NCI-H1048 (cell line): ENCODE data around the gene SF3B3.
"Not testable (repeated sequence)": the region's sequence is repeated elsewhere in the genome, so short reads cannot be mapped to it uniquely, and the experiment has no call there.

Source experiments
- DNase-seq: peaks from one replicate; lab custom pipeline; 2025; lab: John Stamatoyannopoulos, UW

Gene SF3B3

DNA sequence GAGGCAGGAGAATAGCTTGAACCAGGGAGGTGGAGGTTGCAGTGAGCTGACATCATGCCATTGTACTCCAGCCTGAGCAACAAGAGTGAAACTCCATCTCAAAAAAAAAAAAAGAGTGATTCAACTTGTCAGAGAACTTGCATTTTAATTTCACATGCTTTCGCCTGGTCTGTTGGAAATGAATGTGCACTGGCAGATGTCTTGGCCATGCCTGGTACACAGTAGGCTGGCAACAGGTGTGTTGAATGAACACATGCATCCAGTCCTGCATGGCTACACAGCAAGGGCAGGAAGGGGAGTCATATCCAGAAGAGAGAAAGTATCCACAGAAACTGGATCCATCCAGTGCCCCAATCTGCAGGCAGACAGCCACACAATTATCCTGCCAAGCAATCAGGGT, 11.8 kb upstream of the SF3B3 start:
- DNase-seq: no peak

DNA sequence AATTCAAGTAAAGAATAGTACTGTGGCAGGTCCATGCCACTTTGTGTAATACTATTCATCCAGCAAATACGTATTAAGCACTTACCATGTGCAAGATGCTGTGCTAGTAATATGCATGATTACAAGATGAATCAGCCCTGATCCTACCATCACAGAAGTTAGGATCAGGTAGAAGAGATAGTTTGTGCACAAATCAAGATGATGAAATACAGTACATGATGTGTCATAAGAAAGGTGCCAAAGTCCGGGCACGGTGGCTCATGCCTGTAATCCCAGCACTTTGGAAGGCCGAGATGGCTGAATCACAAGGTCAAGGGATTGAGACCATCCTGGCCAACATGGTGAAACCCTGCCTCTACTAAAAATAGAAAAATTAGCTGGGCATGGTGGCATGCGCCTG, 11.2 kb upstream of the SF3B3 start:
- no peak for DNase-seq

- no peak for DNase-seq
Observed at GRCh38 chr16:70520612-70521297, 2.9 kb upstream of the SF3B3 start.

DNA sequence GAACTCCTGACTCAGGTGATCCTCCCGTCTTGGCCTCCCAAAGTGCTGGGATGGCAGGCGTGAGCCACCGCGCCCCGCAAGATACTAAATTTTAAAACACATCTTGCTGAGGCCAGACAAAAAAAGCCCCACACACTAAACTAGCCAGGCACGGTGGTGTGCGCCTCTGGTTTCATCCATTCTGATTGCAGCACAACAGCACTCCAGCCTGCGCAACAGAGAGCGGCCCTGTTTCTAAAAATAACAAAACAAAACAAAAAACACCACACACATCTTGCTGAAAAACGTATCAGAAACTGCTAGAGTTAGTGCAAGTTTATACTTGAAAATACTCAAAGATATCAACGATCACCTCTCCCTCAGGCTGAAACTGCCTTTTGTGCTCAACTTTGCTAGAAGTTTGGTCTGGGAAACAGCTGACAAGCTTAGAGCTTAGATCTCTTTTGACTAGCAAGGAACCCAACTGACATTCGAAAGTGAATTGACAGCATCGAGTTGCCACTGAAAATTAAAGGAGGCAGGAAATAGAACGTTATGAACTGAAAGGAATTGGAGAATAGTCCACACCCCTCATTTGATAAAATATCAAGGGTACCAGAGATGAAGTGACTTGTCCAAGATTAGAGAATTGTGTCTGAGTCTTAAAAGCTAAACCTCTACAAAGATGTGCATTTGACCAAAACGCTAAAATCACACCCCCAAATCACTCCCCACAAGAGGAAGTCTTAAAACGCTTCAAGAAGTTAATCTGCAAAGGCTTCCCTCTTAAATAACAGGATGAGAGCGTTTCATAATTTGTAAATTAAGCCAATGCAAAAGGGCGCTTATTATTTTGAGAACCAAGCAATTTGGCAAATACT, 1.2 kb upstream of the SF3B3 start:
- no peak for DNase-seq

DNA sequence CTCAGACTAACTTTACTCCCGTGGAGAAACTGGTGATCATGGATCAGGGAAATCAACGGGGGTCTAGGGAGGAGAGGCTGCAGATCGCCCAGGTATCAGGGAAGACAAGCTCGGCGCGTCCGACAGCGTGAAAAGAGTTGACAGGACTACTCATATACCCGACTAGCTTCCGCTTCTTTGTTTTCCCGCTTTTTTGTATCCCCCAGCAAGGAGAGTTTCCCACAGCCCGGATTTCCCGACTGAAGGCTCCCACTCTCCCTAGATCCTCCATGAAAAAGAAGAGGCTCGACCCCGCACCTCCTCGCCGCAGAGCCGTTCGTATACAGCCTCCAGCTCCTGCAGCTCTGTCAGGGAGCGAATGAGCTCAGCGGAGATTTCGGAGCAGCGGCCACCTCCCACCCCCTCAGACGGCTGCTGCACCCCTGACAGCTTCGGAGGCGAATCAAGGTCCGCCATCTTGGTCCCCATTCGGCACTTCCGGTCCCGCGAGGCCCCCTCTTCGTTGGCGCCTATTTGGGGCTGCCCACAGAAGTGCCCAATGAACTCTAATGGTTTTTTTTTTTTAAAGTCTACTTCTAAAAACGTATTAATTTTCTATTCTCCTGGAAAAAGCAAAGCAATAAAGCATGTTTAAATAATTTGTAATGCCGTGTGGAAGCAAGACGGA, 407 bp upstream of the SF3B3 start, which contains the start of gene COG4:
Gene COG4 (minus strand): TSS at position 479 of the 667 bp plus-strand sequence. CDS start 11 bp downstream, at position 468.
- DNase-seq: no peak

GRCh38 chr16:70524399-70524825, 796 bp downstream of the SF3B3 start:
- not testable (repeated sequence) for DNase-seq

DNA sequence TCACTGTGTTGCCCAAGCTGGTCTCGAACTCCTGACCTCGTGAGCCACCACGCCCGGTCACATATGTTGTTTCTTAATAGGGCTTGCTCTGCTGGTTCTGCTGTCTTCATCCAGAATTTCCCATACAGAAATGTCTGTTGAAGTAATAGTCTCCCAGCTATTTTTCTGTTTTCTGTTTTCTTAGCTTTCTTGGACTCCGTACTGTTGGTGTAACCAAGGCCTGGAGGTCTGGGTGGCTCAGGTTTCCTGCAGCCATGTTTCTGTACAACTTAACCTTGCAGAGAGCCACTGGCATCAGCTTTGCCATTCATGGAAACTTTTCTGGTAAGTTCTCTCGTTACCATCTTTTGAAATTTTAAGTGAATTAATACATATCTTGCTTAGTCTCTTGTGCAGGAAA, 2.8 kb downstream of the SF3B3 start:
- no peak for DNase-seq

DNA sequence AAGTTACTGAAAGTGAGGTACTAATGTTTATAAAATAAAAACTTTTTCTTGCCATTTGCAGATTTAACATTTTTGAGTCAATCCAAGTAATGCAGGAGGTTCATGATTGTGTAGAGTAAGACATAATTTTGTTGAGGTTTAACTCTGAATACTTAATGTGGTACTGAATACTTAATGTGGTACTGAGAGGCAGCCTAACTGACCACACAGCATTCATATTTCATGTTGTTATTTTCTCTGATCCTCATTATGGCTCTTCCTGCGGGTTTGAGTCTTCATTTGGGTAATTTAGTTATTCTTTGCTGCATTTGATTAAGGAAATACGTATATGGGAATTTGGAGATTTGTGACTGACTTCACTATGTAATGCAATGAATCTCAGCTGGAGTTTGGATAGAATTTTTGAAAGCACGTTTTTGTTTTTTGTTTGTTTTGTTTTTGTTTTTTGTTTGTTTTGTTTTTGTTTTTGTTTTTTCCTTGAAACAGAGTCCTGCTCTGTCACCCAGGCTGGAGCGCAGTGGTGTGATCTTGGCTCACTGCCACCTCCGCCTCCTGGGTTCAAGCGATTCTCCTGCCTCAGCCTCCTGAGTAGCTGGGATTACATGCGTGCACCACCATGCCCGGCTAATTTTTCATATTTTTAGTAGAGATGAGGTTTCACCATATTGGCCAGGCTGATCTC, 3.8 kb downstream of the SF3B3 start:
- no peak for DNase-seq

- no peak for DNase-seq
Observed at GRCh38 chr16:70529051-70529777, 5.6 kb downstream of the SF3B3 start.

DNA sequence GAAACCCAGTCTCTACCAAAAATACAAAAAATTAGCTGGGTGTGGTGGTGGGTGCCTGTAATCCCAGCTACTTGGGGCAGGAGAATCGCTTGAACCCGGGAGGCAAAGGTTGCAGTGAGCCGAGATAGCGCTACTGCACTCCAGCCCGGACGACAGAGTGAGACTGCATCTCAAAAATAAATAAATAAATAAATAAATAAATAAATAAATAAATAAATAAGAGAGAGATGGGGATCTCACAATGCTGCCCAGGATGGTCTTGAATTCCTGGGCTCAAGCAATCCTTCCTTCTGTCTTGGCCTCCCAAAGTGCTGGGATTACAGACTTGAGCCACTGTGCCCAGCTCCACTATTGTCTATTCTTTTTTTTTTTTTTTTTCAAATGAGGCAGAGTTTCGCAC, 6.3 kb downstream of the SF3B3 start:
- DNase-seq: not testable (repeated sequence)

DNA sequence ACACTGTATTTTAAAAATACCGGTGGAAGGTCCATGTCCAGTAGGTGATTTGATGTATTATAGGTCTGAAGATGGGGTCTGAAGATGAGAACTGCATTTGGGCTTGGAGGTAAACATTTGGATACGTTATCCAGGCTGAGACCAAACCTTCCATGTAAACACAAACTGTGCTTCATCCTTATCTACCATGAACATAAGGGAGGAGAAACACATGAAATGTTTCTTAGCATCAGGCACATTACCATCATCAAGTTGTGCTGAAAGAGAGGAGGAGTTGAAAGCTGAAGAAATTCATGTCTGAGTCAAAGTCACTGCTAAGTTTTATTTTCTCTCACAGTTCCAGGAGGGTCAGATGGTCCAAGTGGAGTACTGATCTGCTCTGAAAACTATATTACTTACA, 11.4 kb downstream of the SF3B3 start:
- no peak for DNase-seq

DNA sequence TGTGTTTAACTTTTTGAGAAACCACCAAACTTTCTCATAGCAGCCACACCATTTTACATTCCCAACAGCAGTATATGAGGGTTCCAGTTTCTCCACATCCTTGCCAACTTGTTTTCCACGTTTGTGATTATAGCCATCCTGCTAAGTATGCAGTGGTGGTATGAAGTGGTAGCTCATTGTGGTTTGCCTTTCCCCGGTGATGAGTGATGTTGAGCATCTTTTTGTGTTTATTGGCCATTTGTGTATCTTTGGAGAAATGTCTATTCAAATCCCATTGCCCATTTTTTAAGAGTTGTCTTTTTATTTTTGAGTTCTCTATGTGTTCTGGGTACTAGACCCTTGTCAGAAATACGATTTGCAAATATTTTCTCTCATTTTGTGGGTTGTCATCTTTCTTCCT, 17.4 kb downstream of the SF3B3 start:
- no peak for DNase-seq

DNA sequence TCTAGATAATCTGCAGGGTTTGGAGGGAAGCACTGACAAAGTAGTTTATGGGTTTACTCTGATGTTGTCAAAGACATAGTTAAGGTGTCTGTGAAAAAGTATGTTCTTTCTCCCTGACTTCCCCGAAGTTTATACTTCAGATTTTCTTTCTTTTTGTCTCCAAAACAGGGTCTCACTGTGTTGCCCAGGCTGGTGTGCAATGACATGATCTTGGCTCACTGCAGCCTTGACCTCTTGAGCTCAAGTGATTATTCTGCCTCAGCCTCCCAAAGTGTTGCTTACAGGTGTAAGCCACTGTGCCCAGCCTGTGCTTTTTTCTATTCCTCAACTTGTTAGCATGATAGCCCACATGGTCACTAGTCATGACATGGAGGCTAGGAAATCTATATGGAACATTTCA, 20.9 kb downstream of the SF3B3 start:
- DNase-seq: no peak

- DNase-seq: no peak
Observed at GRCh38 chr16:70548936-70549335, 25.3 kb downstream of the SF3B3 start.

DNA sequence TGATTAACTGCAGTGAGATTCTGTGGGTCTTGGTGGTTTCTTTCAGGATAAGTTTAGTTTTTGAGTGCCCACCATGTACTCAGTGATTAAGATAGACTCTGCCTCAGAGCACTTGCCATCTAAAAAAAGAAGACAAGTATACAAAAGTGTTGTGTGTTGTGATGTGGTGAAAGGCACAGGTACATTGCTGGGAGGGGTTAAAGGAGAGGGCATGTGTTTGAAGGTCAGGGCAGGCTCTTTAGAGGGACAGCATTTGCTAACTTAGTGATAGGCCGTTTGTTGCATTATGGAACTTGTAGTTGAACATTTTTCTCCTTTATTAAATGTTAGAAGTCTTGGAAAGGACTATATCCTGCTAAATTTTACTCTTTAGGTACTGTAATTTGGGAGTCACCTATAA, 26.5 kb downstream of the SF3B3 start:
- DNase-seq: no peak

DNA sequence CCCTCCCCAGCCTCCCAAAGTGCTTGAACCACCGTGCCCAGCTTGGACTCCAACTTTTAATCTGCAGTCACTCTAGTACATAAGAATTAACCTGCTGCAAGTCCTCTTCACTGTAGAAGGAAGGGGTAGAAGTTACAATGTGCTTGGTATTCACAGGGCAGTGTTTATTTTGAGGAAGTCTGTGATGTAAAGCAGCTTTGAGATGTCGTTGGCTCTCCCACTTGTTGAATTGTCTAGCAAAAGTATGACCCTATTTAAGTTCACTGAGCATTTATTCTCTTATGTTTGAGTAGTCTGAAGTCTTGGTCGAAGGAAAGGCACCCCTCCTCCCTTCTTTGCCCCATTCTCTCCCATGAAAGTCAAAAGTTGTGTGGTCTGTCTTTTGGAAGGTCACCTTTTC, 28.2 kb downstream of the SF3B3 start:
- DNase-seq: no peak

- DNase-seq: no peak
Observed at GRCh38 chr16:70552675-70553074, 29.1 kb downstream of the SF3B3 start.

DNA sequence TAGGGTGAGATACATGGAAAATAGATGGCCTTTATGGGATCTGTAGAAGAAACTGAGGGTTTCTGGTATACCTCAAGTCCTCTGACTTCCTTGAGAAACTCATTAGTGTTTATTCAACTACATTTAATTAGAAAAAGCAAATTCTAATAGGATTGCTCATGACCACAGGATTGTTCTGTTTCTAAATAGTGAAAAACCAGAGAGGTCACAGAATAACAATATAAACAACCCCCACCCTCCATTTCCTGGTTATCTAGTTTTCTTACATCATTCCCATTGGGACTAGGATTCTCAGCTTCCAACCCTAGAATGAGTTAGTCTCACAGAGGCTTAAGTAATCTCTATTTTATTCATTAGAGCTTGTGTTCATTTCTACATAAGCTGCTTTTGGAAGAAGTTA, 30.0 kb downstream of the SF3B3 start:
- DNase-seq: no peak

DNA sequence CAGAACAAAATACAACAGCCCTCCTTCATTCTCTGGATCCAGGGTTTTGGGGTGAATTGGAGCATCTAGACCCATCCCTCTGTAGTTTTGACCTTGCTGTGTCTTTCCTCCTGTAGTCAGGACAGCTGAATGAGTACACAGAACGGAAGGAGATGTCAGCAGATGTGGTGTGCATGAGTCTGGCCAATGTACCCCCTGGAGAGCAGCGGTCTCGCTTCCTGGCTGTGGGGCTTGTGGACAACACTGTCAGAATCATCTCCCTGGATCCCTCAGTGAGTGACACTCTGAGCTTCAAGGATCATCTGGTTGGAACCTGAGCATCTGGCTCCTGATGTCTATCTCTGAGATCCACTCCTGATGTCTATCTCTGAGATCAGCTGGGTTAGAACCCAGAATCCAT, 32.4 kb downstream of the SF3B3 start:
- no peak for DNase-seq

DNA sequence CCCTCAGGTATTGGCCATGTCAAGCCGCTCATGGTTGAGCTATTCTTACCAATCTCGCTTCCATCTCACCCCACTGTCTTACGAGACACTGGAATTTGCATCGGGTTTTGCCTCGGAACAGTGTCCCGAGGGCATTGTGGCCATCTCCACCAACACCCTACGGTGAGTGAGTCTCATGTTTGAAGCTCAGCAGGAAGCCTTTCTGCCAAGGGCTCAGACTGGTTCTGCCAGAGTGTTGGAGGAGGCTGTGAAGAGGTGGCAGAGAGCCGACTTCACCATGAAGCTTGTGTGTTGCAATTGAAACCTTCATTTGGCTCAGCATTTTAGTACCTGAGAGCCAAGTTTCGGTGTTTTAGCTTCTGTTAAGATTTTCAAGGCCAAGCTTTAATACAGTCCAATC, 38.0 kb downstream of the SF3B3 start:
- no peak for DNase-seq

GRCh38 chr16:70563636-70564035, 40.0 kb downstream of the SF3B3 start:
- no peak for DNase-seq

DNA sequence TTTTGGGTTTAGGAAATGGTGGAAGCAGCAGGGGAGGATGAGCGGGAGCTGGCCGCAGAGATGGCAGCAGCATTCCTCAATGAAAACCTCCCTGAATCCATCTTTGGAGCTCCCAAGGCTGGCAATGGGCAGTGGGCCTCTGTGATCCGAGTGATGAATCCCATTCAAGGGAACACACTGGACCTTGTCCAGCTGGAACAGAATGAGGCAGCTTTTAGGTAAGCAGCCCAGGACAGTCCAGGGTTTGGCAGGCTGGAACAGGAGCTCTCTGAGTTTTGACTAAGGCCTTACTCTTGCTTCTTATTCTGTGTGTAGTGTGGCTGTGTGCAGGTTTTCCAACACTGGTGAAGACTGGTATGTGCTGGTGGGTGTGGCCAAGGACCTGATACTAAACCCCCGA, 41.4 kb downstream of the SF3B3 start:
- no peak for DNase-seq
